SK-N-SH (cell line): ENCODE results near the gene ZMYND8. TPM values are rescaled to one million over a fixed set of nuclear protein-coding genes. Genes with fewer than 3 reads are reported as not detected.

ENCODE experiments used
- CTCF ChIA-PET: fragments of 300-600, 350-600 bp; formaldehyde crosslinking; extraction: SDS; loops from one replicate; lab custom pipeline; 2021; lab: Yijun Ruan, JAX
- POLR2A ChIA-PET: fragments of 350-600 bp; sonication (Branson Sonifier 250); formaldehyde crosslinking; extraction: SDS; loops from one replicate; lab custom pipeline; 2020; ENCODE audit warnings: antibody characterized with exemption, inconsistent platforms; lab: Yijun Ruan, JAX
- DNase-seq: peaks from one replicate; pipeline ENCODE4 v3.0.0; 2012
- H2AFZ ChIP-seq: fragments of 200-600 bp; sonication (generic); 2 replicates; pipeline ENCODE4 v1.8.1; 2016; ENCODE audit warnings: antibody characterized with exemption, mild to moderate bottlenecking, low read depth
- H3F3A ChIP-seq: fragments of 200-600 bp; sonication (generic); replicated peaks from 2 replicates; pipeline ENCODE3; 2016; ENCODE audit warnings: antibody characterized with exemption, mild to moderate bottlenecking; ENCODE audit not compliant: insufficient read depth
- H3K27ac ChIP-seq, 2 experiments: fragments of 200-500 bp in 1 of 2; fragments of 200-600 bp in 1 of 2; sonication (Bioruptor generic) in 1 of 2; sonication (generic), shearing (Covaris generic) in 1 of 2; 2 replicates each; pipeline versions ENCODE4 v1.5.1 to v1.6.1; 2014 to 2016; ENCODE audit warnings: low read depth in 2 of 2, inconsistent platforms in 1 of 2, low read length in 1 of 2, mild to moderate bottlenecking in 1 of 2, mixed read lengths in 1 of 2
- H3K27me3 ChIP-seq: fragments of 200-600 bp; sonication (generic), shearing (Covaris generic); 2 replicates; pipeline ENCODE4 v1.6.1; 2016; ENCODE audit warnings: mixed run types; ENCODE audit not compliant: insufficient read depth
- H3K36me3 ChIP-seq, 2 experiments: fragments of 200-500 bp in 1 of 2; fragments of 200-600 bp in 1 of 2; sonication (Bioruptor generic) in 1 of 2; sonication (generic) in 1 of 2; replicated peaks in 1 of 2; 2 replicates each; pipeline versions ENCODE3 to v1.5.1; 2014 to 2016; ENCODE audit warnings: low read length in 1 of 2, mild to moderate bottlenecking in 1 of 2; ENCODE audit not compliant: insufficient read depth in 2 of 2, control insufficient read depth in 1 of 2
- H3K4me1 ChIP-seq, 2 experiments: fragments of 200-500 bp in 1 of 2; fragments of 200-600 bp in 1 of 2; sonication (Bioruptor generic) in 1 of 2; sonication (generic), shearing (Covaris generic) in 1 of 2; 2 replicates each; pipeline versions ENCODE4 v1.5.1 to v1.6.1; 2014 to 2016; ENCODE audit warnings: low read depth in 1 of 2, low read length in 1 of 2, mixed run types in 1 of 2; ENCODE audit not compliant: insufficient read depth in 2 of 2, control insufficient read depth in 1 of 2
- H3K4me2 ChIP-seq: fragments of 200-600 bp; sonication (generic), shearing (Covaris generic); 2 replicates; pipeline ENCODE4 v1.6.1; 2017; ENCODE audit warnings: mixed run types
- H3K4me3 ChIP-seq, 2 experiments: fragments of 200-500 bp in 1 of 2; fragments of 200-600 bp in 1 of 2; sonication (Bioruptor generic) in 1 of 2; sonication (generic), shearing (Covaris generic) in 1 of 2; 2 replicates each; pipeline versions ENCODE4 v1.5.1 to v1.8.1; 2014 to 2016; ENCODE audit warnings: low read depth in 2 of 2, inconsistent platforms in 1 of 2, low read length in 1 of 2, mild to moderate bottlenecking in 1 of 2, mixed read lengths in 1 of 2, moderate library complexity in 1 of 2
- H3K79me2 ChIP-seq: fragments of 200-600 bp; sonication (generic); 2 replicates; pipeline ENCODE4 v1.8.1; 2017; ENCODE audit warnings: mild to moderate bottlenecking; ENCODE audit not compliant: insufficient read depth
- H3K9ac ChIP-seq: fragments of 200-600 bp; sonication (generic); 2 replicates; pipeline ENCODE4 v1.6.1; 2017; ENCODE audit warnings: mixed run types
- H3K9me2 ChIP-seq: fragments of 200-600 bp; sonication (generic); 2 replicates; pipeline ENCODE4 v1.6.1; 2017; ENCODE audit warnings: mixed run types
- H3K9me3 ChIP-seq: fragments of 200-600 bp; sonication (generic); 2 replicates; pipeline ENCODE4 v1.6.1; 2017; ENCODE audit warnings: mixed run types, mild to moderate bottlenecking, moderate library complexity
- H4K20me1 ChIP-seq: fragments of 200-600 bp; sonication (generic); 2 replicates; pipeline ENCODE4 v1.6.1; 2017; ENCODE audit warnings: mild to moderate bottlenecking, mixed run types; ENCODE audit not compliant: insufficient read depth
- ELF1 ChIP-seq: IDR thresholded peaks from 2 replicates; pipeline ENCODE4 v1.4.0; 2012
- EP300 ChIP-seq, 2 experiments: IDR thresholded peaks; 2 replicates each; pipeline versions ENCODE4 v1.4.0 to v1.6.1; 2012; ENCODE audit warnings: borderline replicate concordance in 1 of 2, low read depth in 1 of 2, low read length in 1 of 2
- EZH2phosphoT487 ChIP-seq: fragments of 200-600 bp; sonication (generic); IDR thresholded peaks from 2 replicates; pipeline ENCODE4 v1.6.1; 2017; ENCODE audit warnings: low read depth, mixed run types, mild to moderate bottlenecking, antibody characterized with exemption, moderate library complexity, borderline replicate concordance
- FOXM1 ChIP-seq: IDR thresholded peaks from 2 replicates; pipeline ENCODE4 v1.4.0; 2012; ENCODE audit warnings: low read depth, mild to moderate bottlenecking
- GATA2 ChIP-seq: sonication (generic); formaldehyde crosslinking; IDR thresholded peaks from 2 replicates; pipeline ENCODE4 v1.5.0; 2020; ENCODE audit warnings: mild to moderate bottlenecking, missing genetic modification reagents
- MXI1 ChIP-seq: IDR thresholded peaks from 2 replicates; pipeline ENCODE4 v1.6.1; 2012; ENCODE audit warnings: mild to moderate bottlenecking, low read depth, low read length, improper control_type of control experiment
- NFIC ChIP-seq: IDR thresholded peaks from 2 replicates; pipeline ENCODE4 v1.4.0; 2012; ENCODE audit warnings: borderline replicate concordance
- NRF1 ChIP-seq: IDR thresholded peaks from 2 replicates; pipeline ENCODE4 v1.6.1; 2012; ENCODE audit warnings: low read depth, mild to moderate bottlenecking, low read length
- POLR2AphosphoS5 ChIP-seq: IDR thresholded peaks from 2 replicates; pipeline ENCODE4 v1.6.1; 2012; ENCODE audit warnings: low read depth, low read length
- RFX5 ChIP-seq: IDR thresholded peaks from 2 replicates; pipeline ENCODE4 v1.6.1; 2012; ENCODE audit warnings: mild to moderate bottlenecking, improper control_type of control experiment, low read length
- RXRA ChIP-seq: IDR thresholded peaks from 2 replicates; pipeline ENCODE4 v1.4.0; 2012; ENCODE audit warnings: low read depth, mild to moderate bottlenecking, borderline replicate concordance
- SMC3 ChIP-seq: IDR thresholded peaks from 2 replicates; pipeline ENCODE4 v1.6.1; 2012; ENCODE audit warnings: low read depth, low read length, improper control_type of control experiment
- TEAD4 ChIP-seq: IDR thresholded peaks from 2 replicates; pipeline ENCODE4 v1.4.0; 2012; ENCODE audit warnings: mild to moderate bottlenecking, borderline replicate concordance; ENCODE audit not compliant: insufficient read depth
- YY1 ChIP-seq: IDR thresholded peaks from 2 replicates; pipeline ENCODE4 v1.4.0; 2012; ENCODE audit warnings: low read depth, mild to moderate bottlenecking
- WGBS: methylation state at CpG from one replicate; pipeline ENCODE4 v1.1.6; 2017; ENCODE audit warnings: low lambda C conversion rate; 5-methylcytosine and 5-hydroxymethylcytosine counted together
- polyA plus RNA-seq, 3 experiments: library from polyadenylated mRNA; depleted of rRNA; stranded (reverse); fragments of >200 nt; gene quantifications; 2 replicates each; pipeline ENCODE4 v1.2.3, GENCODE V29; 2012
- TF ChIP-seq, protein P1 (sequence below): fragments of 150-350 bp; IDR thresholded peaks from 2 replicates; pipeline ENCODE4 v1.6.1; 2017; ENCODE audit warnings: antibody characterized with exemption, low read length, low read depth, borderline replicate concordance
- TF ChIP-seq, protein P2 (sequence below): fragments of 200-600 bp; sonication (generic); IDR thresholded peaks from 2 replicates; pipeline ENCODE4 v1.6.1; 2017; ENCODE audit warnings: antibody characterized with exemption, mild to moderate bottlenecking, moderate library complexity
- TF ChIP-seq, protein P3 (sequence below): fragments of 150-350 bp; IDR thresholded peaks from 2 replicates; pipeline ENCODE4 v1.6.1; 2016; ENCODE audit warnings: mild to moderate bottlenecking, low read depth, low read length
- TF ChIP-seq, protein P4 (sequence below): IDR thresholded peaks from 2 replicates; pipeline ENCODE4 v1.4.0; 2012; ENCODE audit warnings: low read depth
- TF ChIP-seq, protein P5 (sequence below): IDR thresholded peaks from 2 replicates; pipeline ENCODE4; 2012
- TF ChIP-seq, protein P6 (sequence below): IDR thresholded peaks from 2 replicates; pipeline ENCODE4 v1.6.1; 2012; ENCODE audit warnings: mild to moderate bottlenecking, low read depth, low read length, moderate library complexity

Gene ZMYND8
- polyA plus RNA-seq, 1 of the 3 experiments (the other 2 are of a cell fraction) = 25.3 TPM

DNA sequence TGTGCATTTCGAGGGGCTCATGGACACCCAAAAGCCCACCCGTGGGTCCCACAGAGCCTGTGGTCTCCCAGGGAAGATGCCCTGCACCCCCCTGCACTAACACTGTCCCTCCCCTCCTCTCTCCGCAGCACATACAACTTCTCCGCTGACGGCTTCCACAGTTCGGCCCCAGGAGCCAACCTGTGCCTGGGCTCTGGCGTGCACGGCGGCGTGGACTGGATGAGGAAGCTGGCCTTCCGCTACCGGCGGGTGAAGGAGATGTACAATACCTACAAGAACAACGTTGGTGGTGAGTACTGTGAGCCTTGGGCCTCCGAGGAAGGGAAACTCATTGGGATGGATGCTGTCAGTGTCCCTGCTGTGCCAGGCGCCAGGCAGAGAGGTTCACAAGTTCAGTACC lies 183.9 kb downstream of the ZMYND8 start:
- CTCF ChIA-PET = no interaction called here
- TF ChIP-seq FOXM1 = no peak
- no peak for TF ChIP-seq GATA2
- TF ChIP-seq, protein P1, sequence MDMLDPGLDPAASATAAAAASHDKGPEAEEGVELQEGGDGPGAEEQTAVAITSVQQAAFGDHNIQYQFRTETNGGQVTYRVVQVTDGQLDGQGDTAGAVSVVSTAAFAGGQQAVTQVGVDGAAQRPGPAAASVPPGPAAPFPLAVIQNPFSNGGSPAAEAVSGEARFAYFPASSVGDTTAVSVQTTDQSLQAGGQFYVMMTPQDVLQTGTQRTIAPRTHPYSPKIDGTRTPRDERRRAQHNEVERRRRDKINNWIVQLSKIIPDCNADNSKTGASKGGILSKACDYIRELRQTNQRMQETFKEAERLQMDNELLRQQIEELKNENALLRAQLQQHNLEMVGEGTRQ = no peak
- no peak for TF ChIP-seq TEAD4
- no peak for TF ChIP-seq POLR2AphosphoS5
- TF ChIP-seq, protein P2, sequence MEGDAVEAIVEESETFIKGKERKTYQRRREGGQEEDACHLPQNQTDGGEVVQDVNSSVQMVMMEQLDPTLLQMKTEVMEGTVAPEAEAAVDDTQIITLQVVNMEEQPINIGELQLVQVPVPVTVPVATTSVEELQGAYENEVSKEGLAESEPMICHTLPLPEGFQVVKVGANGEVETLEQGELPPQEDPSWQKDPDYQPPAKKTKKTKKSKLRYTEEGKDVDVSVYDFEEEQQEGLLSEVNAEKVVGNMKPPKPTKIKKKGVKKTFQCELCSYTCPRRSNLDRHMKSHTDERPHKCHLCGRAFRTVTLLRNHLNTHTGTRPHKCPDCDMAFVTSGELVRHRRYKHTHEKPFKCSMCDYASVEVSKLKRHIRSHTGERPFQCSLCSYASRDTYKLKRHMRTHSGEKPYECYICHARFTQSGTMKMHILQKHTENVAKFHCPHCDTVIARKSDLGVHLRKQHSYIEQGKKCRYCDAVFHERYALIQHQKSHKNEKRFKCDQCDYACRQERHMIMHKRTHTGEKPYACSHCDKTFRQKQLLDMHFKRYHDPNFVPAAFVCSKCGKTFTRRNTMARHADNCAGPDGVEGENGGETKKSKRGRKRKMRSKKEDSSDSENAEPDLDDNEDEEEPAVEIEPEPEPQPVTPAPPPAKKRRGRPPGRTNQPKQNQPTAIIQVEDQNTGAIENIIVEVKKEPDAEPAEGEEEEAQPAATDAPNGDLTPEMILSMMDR = no peak
- TF ChIP-seq, protein P3, sequence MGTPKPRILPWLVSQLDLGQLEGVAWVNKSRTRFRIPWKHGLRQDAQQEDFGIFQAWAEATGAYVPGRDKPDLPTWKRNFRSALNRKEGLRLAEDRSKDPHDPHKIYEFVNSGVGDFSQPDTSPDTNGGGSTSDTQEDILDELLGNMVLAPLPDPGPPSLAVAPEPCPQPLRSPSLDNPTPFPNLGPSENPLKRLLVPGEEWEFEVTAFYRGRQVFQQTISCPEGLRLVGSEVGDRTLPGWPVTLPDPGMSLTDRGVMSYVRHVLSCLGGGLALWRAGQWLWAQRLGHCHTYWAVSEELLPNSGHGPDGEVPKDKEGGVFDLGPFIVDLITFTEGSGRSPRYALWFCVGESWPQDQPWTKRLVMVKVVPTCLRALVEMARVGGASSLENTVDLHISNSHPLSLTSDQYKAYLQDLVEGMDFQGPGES = no peak
- no peak for TF ChIP-seq SMC3
- TF ChIP-seq, protein P4, sequence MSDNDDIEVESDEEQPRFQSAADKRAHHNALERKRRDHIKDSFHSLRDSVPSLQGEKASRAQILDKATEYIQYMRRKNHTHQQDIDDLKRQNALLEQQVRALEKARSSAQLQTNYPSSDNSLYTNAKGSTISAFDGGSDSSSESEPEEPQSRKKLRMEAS = no peak
- TF ChIP-seq, protein P5, sequence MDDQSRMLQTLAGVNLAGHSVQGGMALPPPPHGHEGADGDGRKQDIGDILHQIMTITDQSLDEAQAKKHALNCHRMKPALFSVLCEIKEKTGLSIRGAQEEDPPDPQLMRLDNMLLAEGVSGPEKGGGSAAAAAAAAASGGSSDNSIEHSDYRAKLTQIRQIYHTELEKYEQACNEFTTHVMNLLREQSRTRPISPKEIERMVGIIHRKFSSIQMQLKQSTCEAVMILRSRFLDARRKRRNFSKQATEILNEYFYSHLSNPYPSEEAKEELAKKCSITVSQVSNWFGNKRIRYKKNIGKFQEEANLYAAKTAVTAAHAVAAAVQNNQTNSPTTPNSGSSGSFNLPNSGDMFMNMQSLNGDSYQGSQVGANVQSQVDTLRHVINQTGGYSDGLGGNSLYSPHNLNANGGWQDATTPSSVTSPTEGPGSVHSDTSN = no peak
- TF ChIP-seq ELF1 = no peak
- no peak for TF ChIP-seq YY1
- TF ChIP-seq RXRA = no peak
- TF ChIP-seq RFX5 = no peak
- no peak for TF ChIP-seq EZH2phosphoT487
- TF ChIP-seq, protein P6, sequence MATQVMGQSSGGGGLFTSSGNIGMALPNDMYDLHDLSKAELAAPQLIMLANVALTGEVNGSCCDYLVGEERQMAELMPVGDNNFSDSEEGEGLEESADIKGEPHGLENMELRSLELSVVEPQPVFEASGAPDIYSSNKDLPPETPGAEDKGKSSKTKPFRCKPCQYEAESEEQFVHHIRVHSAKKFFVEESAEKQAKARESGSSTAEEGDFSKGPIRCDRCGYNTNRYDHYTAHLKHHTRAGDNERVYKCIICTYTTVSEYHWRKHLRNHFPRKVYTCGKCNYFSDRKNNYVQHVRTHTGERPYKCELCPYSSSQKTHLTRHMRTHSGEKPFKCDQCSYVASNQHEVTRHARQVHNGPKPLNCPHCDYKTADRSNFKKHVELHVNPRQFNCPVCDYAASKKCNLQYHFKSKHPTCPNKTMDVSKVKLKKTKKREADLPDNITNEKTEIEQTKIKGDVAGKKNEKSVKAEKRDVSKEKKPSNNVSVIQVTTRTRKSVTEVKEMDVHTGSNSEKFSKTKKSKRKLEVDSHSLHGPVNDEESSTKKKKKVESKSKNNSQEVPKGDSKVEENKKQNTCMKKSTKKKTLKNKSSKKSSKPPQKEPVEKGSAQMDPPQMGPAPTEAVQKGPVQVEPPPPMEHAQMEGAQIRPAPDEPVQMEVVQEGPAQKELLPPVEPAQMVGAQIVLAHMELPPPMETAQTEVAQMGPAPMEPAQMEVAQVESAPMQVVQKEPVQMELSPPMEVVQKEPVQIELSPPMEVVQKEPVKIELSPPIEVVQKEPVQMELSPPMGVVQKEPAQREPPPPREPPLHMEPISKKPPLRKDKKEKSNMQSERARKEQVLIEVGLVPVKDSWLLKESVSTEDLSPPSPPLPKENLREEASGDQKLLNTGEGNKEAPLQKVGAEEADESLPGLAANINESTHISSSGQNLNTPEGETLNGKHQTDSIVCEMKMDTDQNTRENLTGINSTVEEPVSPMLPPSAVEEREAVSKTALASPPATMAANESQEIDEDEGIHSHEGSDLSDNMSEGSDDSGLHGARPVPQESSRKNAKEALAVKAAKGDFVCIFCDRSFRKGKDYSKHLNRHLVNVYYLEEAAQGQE = no peak
- TF ChIP-seq MXI1 = no peak
- no peak for TF ChIP-seq NRF1
- TF ChIP-seq NFIC = no peak
- TF ChIP-seq EP300 (IDR thresholded peaks at IDR 0.05; ENCODE audit: borderline replicate concordance in 1 of 2, low read depth in 1 of 2, low read length in 1 of 2) = no peak
- Histone ChIP-seq H3K4me1 (no peaks in the 10 kb centered on the region), H3K4me2 (no peak overlapping the region), H3K9ac (no peak overlapping the region), H3K27ac (no peak overlapping the region), H3K79me2 (no peaks in the 10 kb centered on the region), H3K4me3 (no peak overlapping the region), H3K36me3 (no peaks in the 10 kb centered on the region), H3K27me3 (no peaks in the 10 kb centered on the region), H3F3A (no peaks in the 10 kb centered on the region), H3K9me2 (no peaks in the 10 kb centered on the region), H3K9me3 (no peaks in the 10 kb centered on the region), H2AFZ (no peak overlapping the region), H4K20me1 (no peaks in the 10 kb centered on the region)
- DNase-seq = no peak
- WGBS = 78% methylated on average over 14 of the region's 16 CpGs
- POLR2A ChIA-PET = no interaction called here
